Stimulated activated CD8-positive, alpha-beta memory T cell treated with anti-CD3 and anti-CD28 coated beads, Interleukin-7, amount 100 ng/mL, for 24 hours (primary cell): Measurements from ENCODE around the gene TCP11L1.
"Not testable (repeated sequence)": the region's sequence is repeated elsewhere in the genome, so short reads cannot be mapped to it uniquely, and the experiment has no call there.

Source experiments
- DNase-seq: peaks from one replicate; pipeline ENCODE4 v3.0.0-alpha.2; 2020; ENCODE audit warnings: low read depth

Gene TCP11L1

GRCh38 chr11:33033493-33033892 lies 5.9 kb upstream of the TCP11L1 start:
- DNase-seq: no peak

DNA sequence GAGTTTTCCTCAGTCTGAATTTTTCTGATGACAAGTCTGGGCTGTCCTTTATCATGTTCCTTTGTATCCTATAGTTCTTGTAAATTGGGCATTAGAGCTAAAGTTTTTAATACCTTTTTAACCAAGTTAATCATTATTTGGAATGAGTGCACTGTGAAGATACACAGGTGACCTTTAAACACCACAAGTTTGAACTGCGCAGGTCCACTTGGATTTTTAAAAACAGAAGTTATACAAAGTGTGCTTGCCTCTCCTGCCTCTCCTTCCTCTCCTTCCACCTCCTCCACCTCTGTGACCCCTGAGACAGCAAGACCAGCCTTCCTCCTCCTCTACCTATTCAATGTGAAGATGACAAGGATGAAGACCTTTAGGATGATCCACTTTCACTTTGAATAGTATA lies 4.4 kb upstream of the TCP11L1 start:
- DNase-seq: no peak

DNA sequence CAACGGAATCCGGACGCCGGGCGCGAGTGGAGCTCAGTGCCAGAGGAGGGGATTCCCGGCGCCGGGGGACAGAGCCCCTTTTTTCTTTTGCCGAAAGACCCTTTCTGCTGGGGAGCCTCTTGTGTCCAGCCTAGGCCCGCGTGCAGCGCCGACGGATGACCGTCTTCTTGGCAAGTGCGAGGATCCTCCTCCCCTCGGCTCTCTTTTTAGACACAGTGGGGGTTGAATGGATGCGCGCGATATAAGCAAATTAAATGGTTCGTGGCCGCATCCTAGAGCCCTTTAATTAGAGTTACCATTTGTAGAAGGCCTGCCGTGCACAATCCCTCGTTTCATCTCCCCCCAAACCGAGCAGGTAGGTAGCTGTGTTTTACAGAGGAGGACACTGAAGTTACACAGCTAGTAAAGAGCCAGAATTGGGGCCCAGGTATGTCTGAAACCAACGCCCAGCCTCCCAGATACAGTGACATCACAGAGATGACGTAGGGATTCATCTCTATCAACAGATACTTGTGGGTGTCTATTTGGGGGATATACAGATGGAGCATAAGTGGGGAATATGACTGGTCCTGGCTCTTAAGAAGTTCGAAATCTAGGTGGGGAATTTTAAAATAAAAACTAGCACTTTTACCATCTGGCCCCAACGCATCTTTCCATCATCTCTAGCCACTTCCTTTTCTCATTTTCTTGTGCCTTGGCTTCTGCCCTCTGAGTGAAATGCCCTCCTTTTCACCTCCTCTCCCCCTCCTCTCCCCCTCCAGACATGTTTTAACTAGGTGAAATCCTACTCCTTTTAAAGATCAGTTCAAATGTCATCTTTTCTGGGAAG lies 875 bp downstream of the TCP11L1 start:
- DNase-seq: peak; percentile 13

DNA sequence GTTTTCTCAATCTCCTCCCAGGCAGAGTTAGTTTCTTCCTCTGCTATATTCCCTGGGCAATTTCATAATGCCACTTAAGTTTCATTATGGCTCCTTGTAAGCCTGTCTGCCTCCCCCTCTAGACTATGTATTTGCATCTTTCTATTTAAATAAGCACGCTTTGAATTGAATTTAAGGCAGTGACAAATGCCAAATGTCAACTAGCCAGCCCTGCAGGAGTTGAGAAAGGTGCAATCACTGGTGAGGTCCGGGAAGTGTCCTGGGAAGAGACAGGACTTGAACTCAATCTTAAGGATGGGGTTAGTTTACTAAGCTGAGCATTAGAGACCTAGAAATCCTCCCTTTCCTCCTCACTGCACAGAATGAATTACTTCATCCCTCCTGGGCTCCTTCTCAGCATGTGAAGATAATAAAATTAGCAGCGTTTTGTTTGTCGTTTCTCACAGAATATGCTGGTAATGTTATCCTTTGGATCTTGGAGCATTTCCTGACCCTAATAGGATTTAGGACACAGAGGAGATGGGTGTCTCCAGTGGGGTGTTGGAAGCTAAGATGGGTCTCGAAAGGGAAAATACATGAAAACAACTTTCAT lies 1.6 kb downstream of the TCP11L1 start:
- DNase-seq: no peak

DNA sequence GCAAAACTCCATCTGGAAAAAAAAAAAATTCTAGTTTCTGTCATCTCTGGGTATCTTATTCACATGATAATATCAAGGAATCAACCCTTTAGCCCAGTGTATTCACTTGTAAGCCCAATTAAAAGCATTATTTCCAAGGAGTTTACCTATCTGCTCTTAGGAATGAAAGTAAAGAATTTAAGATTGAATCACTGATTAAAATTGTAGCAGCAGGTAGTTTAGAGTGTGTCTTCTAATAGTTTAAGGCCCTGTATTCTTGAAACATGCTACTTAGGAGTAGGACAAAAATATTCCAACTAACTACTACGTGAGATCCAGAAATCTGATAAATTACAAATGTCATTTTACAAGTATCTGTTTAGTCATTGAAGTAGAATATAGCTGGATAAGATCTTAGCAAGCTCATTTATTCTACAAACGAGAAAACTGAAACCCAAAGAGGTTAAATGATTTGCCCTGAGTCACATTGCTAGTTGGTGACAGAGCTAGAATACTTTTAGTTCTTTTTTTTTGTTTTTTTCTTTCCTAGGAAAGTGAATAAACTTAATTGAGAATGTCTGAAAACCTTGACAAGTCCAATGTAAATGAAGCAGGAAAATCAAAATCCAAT lies 4.0 kb downstream of the TCP11L1 start:
- no peak for DNase-seq

DNA sequence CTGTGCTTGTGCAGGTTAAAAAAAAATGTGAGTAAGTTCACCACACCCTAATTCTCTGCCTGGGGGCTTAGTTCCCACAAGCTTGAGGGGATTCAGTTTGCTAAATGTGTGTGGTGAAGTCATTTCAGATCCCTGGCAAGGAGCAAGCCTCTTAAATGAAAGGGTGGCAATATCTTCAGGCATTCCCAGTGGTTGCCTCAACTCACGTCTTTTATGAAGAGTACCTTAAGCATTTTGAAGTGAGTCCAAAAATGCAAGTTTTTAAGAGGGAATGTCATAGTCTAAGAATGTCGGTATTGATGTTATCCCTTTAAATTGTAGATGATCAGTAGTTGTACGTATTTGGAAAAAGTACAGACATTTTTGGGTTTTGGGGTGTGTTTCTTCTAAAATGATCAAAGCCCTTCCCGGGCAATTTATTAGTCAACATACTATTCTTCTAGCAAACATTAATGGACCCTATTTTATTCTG lies 4.9 kb downstream of the TCP11L1 start:
- no peak for DNase-seq

GRCh38 chr11:33045551-33046255 lies 6.3 kb downstream of the TCP11L1 start:
- no peak for DNase-seq

- DNase-seq: not testable (repeated sequence)
Observed at GRCh38 chr11:33048701-33049100, 9.3 kb downstream of the TCP11L1 start.

- not testable (repeated sequence) for DNase-seq
Observed at GRCh38 chr11:33049565-33050408, 10.4 kb downstream of the TCP11L1 start.

DNA sequence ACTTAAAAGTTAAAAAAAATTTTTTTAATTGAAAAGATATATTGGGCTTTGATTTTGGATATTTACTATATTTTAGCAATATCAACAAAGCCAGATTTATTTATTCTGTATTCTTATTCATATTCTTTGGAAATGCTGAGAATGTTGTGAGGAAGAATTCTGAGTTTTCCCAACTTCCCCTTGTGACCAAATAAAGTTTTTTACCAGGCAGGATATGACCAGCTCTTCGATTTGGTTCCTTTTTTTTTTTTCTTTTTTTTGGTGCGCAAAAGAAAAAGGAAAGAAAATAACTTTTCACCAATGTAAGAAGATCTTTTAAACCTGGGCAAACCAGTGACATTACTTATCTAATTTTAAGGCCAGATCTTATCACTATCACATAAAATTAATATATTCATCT lies 12.9 kb downstream of the TCP11L1 start:
- no peak for DNase-seq

DNA sequence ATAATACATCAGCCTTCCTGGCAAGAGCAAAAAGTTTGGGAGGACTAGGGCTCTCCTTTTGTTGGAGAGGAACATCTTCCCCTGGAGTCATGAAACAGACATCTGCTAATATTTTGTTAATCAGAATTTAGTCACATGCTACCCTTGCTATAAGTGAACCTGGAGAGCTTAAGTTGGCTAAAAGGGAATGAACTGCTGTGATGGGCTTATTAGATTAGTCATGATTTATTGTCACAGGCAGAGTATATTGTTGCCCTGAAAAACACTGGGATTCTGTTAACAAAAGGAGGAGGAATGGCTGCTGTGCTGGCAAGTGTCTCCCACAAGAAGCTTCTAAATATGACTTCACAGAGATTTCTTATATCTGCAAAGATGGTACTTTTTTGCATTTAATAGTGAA lies 16.0 kb downstream of the TCP11L1 start:
- DNase-seq: no peak

GRCh38 chr11:33057284-33057683 lies 17.9 kb downstream of the TCP11L1 start:
- DNase-seq: no peak

DNA sequence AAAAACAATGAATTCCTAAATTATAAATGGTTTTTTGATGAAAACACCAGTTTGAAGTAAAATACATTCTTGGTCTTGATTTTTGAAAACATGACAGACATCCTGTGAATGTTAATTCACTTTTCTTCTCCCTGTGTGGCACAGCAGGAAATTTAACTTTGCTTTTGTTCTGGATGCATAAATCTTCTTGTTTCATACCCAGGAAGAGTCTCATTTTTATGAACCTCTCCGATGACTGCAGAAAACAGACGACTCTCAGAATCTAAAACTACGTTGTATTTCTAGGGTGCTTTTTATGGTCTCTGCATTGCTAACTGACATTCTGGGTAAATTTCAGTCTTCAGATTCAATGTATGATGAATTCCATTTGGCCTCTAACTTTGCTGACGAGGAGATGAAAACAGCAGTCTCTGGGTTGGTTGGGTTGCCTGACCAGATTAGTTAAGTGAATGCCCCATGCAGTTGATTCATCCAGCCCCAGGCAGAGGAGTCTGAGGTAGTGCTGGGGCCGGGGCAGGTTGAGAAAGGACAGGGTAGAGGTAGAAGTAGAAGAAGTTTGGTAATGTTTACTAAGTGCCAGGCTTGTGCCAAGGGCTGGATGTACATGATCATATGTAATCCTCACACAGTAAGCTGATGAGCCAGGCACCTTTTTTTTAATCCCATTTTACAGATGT lies 20.1 kb downstream of the TCP11L1 start:
- DNase-seq: no peak

GRCh38 chr11:33060271-33060670 lies 20.9 kb downstream of the TCP11L1 start:
- no peak for DNase-seq

GRCh38 chr11:33062137-33062536 lies 22.8 kb downstream of the TCP11L1 start:
- no peak for DNase-seq

- no peak for DNase-seq
Observed at GRCh38 chr11:33063326-33063881, 24.0 kb downstream of the TCP11L1 start.

DNA sequence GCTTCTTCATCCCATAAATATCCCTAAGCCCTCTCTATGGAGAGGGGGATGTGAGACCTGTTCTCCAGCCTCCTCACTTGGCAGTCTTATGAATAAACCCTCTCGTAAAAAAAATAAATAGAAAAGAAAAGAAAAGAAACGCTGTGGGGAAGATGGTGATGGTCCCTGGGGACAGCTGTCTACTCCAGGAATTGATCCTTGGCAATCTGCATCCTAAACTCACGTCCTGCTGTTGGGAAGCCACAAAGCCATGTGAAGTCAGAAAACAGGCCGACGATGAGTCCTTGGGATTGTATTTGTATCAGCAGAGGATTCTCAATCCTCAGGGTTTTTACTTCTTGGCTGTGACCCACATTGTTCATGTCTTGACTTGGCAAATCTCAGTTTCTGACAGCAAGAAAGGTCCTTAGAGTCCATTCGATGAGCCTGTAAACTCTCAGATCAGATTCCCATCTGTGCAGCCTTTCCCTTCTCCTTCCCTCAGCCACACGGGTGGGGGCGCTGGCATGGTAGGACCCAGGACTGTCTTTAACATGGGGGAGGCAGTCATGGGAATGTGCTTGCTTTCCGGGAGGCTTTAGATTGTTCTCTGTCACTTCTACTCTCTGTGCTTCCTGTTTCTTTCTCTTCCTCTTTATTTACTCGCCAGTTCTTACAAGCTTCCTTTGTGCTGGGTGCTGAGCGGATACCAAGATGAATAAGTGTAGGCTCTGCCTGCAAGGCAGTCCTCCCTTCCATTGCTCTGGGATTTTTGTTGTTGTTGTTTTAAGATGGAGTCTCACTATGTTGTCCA lies 24.9 kb downstream of the TCP11L1 start:
- DNase-seq: no peak

DNA sequence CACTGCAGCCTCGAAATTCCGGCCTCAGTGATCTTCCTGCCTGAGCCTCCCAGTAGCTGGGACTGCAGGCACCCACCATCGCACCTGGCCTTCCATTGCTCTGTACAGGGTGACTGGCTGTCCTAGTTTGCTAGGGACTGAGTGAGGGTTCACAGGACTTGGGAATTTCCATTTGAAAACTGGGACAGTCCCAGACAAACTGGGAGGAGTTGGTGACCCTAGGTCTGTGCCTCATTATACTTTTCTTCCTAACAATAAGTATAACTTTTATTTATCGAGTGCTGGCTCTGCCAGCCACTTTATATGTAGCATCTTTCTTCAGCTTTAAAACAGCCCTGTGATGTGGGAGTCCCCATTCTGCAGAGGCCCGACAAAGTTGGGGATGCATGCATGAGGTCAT lies 25.5 kb downstream of the TCP11L1 start:
- no peak for DNase-seq

GRCh38 chr11:33065445-33066178 lies 26.2 kb downstream of the TCP11L1 start:
- peak; percentile 53 for DNase-seq
